SK-N-SH (cell line): Measurements from ENCODE around the gene HMGXB4.

ENCODE experiments used
- TF ChIP-seq, protein P1 (sequence below): IDR thresholded peaks from 2 replicates; pipeline ENCODE4; 2012
- TF ChIP-seq, protein P2 (sequence below): IDR thresholded peaks from 2 replicates; pipeline ENCODE4 v1.4.0; 2012; ENCODE audit warnings: low read depth, borderline replicate concordance

DNA sequence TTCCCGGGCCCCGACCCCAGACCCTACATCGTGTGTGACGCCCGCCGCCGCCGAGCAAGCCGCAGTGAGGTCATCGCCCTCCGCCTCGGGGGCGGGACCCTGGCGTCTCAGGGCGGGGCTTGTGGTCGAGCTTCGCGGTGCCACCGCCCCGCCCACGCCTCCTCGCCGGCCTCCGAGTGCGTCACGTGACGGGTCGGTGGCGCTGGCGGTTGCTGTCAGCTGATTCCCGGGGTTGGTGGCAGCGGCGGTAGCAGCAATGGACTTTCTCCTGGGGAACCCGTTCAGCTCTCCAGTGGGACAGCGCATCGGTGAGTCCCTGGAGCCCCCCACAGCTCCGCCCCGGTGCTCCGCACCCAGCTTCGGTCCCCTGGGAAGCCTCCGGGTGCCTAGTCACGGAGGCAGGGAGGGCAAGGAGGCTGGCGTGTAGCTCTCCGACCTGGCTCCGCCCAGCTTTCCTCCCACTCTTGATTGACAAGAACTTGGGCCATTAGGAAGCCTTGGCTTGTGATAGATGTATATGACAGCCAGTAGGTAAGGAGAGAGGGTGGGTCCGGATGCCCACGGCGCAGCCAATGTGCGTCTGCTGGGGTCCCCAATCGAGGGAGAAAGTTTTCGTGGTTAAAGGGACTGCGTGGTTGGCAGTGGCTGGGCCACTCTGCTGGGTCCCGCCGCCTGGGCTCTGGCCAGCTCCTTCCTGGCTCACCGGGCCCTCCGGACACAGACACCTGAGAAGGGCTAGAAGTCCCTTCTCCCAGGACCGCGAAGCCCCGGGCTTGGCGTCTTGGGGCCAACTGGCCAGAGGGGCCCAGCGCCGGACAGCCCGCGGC lies 42.6 kb downstream of the HMGXB4 start, which contains the start of gene TOM1:
- TF ChIP-seq, protein P1, sequence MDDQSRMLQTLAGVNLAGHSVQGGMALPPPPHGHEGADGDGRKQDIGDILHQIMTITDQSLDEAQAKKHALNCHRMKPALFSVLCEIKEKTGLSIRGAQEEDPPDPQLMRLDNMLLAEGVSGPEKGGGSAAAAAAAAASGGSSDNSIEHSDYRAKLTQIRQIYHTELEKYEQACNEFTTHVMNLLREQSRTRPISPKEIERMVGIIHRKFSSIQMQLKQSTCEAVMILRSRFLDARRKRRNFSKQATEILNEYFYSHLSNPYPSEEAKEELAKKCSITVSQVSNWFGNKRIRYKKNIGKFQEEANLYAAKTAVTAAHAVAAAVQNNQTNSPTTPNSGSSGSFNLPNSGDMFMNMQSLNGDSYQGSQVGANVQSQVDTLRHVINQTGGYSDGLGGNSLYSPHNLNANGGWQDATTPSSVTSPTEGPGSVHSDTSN: peak; percentile 100
- TF ChIP-seq, protein P2, sequence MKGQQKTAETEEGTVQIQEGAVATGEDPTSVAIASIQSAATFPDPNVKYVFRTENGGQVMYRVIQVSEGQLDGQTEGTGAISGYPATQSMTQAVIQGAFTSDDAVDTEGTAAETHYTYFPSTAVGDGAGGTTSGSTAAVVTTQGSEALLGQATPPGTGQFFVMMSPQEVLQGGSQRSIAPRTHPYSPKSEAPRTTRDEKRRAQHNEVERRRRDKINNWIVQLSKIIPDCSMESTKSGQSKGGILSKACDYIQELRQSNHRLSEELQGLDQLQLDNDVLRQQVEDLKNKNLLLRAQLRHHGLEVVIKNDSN: peak; percentile 99
